Glomerular endothelial cell (primary cell): ENCODE results near the gene CACFD1. TPM values are rescaled to one million over a fixed set of nuclear protein-coding genes. Genes with fewer than 3 reads are reported as not detected.

Experiments used
- DNase-seq: peaks from one replicate; pipeline ENCODE4 v3.0.0-alpha.2; 2011; ENCODE audit warnings: low read depth, low spot score; ENCODE audit errors: extremely low read depth
- total RNA-seq: library from RNA; depleted of rRNA; stranded (reverse); fragments of >200 nt; gene quantifications from 2 replicates; pipeline ENCODE4 v1.2.3, GENCODE V29; 2015

The CACFD1 gene
- 8.3 and 12.3 TPM in 2 replicates for total RNA-seq

DNA sequence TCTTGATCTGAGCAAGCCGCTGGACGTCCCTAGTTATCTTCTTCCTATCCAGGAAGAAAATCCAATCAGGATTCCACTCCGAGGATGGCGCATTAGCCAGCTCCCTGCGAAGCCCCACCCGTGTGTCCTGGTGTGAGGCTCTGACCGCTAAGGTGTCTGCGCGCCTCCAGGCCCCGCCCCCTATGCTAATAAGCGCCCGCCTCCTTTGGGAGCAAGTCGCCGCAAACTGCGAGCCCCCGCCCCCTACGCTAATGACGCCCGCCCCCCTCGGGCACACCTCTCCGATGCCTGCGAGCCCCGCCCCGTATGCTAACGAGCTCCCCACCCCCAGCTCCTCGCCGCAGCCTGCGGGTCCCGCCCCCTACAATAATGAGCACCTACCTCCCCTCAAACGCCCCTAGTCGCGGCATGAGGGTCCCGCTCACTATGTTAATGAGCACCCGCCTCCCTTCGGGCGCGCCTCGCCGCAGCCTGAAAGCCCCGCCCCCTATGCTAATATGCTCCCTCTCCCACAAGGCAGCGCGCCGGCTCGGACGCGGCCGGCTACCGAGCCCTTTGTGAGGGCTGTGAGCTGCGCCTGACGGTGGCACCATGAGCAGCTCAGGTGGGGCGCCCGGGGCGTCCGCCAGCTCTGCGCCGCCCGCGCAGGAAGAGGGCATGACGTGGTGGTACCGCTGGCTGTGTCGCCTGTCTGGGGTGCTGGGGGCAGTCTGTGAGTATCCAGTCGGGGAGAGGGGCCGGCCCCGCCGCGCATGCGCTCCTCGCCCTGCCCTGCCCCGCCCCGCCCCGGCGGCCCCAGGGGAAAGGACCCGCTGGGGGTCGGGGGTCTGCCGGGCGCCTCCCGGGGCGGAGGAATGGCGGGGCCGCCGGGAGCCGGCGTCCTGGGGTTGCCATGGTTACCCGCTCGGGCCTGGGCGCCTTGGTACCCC lies at the start of gene CACFD1:
Gene CACFD1 (plus strand): TSS at position 503 of the 929 bp plus-strand sequence. CDS start 89 bp downstream, at position 592.
- DNase-seq, result no peak

DNA sequence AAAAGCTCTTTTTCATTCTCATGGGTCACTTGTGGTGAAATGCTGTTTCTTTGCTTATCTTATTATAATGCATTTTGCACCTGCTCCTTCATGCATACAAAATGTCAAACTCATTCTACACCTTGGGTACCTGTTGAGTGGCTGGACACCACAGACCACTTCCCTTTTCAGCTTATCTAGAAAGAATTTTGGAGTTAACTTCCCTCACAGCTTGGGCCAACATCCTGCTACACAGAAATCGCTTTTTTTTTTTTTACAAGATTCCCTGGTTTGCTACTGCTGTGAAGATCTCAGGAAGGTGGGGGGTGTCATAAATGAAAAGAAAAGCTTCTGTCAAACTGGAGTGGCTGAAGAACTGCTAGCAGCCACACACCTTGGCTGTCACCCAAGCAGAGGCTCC lies 44.6 kb upstream of the CACFD1 start:
- no peak for DNase-seq

DNA sequence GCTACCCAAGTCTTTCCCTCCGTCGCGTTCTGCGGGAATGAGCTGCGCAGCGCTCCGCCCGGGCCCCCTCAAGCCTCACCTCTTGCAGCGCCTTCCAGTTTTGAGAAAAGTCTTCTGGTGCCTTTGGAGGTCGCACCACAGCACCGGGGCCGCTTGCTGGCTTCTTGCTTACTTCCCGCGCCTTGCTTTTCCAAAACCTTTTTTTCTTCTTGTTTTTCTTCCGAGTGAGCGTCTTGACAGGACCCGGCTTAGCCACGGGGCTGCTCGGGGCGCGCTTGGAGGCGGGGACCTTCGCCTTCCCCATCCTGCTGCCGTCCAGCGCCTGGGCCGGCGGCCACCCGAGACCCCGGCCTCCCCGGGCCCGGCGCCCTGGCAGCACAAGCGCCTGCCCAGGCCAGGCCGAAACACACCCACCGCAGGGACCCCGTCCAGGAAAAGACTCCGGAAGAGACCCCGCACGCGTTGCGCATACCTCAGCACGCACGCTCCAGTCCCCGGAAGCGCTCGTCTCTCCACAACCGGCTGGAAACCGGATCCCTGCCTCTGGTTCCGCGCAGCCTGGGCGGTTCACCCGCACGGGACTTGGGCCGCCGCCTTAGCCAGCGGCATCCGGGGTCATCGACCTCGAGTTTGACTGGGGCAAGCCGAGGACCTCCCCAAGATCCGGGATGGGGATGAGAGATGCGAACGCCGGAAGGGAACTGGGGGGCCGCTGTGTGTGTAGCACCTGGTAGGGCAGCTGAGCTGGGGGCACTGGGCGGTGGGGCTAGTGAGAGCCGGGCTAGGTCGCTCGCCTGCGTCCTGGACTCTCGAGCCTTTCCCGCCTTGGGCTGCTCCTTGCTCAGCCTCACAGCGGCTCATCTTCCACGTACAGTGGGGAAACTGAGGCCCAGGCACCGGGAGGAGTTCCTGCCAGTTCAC lies 42.0 kb upstream of the CACFD1 start, which contains the start of gene REXO4:
Gene REXO4 (minus strand): TSS at position 470 of the 921 bp plus-strand sequence. CDS start 166 bp downstream, at position 304.
- peak; percentile 51 for DNase-seq

DNA sequence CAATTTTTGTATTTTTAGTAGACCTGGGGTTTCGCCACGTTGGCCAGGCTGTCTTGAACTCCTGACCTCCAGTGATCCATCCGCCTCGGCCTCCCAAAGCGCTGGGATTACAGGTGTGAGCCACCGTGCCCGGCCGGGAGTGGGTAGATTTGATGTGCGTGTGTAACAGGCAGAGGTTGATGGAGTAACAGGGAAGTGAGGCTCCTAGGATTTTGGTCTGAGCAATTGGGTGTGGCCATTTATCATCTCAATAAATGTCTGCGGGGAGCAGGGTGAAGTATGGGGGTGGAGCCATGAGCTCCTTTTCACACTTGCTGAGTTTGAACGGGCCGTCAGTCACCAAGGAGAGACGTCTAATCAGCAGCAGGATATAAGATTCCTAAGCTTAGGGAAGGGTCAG lies 40.8 kb upstream of the CACFD1 start:
- no peak for DNase-seq

DNA sequence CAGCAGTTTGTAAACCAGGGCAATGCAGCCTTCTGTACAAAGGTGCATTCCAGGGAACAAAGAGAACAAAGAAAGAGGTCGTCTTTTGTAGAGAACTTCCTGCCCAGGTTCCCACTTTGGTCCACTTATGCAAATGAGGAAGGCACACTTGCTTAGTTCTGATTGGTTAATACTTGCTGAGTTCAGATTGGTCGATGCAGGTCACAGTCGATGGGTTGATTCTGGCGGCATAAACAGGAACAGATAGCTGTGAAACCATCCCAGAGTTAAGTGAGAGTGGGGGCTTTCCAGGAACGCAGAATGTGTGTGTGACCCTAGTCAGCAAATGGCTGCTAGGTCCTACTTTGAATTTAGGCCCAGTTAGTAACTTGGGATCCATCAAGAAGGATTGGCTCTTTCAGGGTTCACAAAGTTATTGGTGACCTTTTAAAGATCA lies 39.4 kb upstream of the CACFD1 start:
- DNase-seq, result no peak

DNA sequence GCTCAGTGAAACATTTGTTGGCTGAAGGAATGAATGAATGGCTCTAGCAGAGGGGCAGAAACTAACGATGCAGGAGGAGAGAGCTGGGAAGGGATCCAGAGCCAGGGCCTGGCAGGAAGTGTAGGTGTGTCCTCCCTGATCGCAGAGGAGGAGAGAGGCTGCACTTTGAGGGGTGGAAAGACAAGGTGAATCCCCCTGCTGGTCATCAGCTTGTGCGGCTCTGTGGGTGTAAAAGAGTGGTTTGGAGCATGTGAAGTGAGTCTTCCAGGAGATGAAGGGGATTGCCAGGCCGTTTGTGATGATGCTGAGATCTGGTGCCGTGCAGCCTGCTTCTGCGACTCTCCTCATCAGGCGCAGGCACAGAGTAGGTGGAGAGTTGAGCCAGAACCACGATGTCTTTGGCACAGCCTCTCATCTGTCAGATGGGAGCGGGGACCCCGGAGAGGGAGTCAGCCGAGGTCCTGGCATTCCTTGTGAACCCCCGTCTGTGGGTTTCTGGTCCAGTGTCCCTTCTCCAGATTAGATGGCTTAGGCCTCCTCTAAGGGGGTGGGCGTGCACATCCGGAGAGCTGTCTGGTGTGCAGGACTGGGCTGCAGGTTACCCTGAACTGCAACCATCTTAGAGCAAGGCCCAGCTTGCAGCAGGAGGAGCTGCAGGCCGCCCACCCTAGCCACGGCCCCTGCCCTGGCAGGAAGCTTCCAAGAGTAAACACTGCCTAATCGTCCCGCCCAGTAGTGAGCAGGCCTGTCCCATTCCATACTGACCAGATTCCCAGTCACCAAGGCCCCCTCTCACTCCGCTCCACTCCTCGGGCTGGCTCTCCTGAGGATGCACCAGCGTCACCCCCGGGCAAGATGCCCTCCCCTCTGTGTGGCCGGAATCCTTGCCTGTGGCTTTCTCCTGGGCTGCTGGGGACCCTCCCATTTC lies 37.9 kb upstream of the CACFD1 start, which contains the start of gene ADAMTS13:
Gene ADAMTS13 (plus strand): TSS at position 753 of the 928 bp plus-strand sequence. CDS start 77 bp downstream, at position 830.
- no peak for DNase-seq

DNA sequence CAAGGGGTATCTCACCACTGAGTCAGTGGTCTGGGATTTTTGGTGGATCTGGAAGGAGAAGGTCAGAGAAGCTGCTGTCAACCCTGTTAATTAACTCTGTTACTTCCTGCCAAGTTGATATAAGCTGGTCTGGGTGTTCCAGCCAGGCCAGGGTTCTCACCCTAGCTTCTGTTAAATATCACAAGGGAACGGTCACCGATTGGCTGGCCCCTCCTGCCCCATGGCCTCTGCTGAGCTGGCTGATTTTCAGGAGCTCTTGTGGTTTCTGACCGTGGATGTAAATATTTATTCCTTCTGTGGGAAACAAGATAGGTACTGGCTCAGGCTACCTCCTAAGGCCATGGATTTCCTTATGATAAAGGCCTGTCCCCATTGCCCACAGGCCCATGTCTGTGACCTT lies 36.6 kb upstream of the CACFD1 start:
- DNase-seq, result no peak

DNA sequence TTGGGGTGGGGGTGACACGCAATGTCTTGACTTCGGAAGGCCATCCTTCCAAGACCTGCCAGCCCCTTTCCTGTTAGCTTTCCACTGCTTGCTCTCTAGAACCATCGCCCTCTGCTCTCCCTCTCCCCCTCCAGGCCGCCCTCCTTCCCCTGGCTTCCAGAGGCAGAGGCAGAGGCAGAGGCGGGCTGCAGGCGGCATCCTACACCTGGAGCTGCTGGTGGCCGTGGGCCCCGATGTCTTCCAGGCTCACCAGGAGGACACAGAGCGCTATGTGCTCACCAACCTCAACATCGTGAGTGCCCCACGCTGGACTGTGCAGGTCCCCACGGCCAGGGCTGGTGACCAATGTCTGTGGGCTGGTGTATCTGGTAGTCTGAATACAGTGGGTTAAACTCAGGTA lies 35.6 kb upstream of the CACFD1 start:
- no peak for DNase-seq

DNA sequence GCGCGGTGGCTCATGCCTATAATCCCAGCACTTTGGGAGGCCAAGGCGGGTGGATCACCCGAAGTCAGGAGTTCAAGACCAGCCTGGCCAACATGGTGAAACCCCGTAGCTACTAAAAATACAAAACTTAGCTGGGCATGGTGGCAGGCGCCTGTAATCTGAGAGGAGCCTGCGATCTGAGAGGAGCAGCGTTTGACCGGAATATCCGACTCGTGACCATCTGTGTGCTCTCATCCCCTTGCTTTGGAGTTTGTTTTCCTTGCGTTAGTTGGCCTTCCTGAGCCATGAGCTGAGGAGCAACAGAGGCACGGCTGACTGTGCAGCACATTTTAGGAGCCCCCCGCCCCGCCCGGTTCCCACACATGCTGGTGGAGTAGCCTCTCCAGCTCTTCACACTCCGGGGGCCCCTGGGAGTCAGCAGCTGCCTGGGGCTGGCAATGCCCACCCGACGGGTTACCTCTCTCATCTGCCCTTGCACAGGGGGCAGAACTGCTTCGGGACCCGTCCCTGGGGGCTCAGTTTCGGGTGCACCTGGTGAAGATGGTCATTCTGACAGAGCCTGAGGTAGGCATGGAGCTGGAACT lies 34.6 kb upstream of the CACFD1 start:
- DNase-seq, result no peak

DNA sequence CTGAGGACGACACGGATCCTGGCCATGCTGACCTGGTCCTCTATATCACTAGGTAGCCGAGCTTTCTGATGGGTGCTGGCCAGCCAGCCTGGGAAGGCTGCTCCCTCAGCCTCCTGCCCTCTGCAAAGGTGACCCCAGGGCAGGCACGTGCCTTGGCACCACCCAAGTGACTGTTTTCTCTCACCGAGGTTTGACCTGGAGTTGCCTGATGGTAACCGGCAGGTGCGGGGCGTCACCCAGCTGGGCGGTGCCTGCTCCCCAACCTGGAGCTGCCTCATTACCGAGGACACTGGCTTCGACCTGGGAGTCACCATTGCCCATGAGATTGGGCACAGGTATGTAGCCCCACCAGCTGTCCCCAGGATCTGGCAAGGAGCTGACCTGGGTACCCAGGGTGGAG lies 33.8 kb upstream of the CACFD1 start:
- DNase-seq, result no peak

DNA sequence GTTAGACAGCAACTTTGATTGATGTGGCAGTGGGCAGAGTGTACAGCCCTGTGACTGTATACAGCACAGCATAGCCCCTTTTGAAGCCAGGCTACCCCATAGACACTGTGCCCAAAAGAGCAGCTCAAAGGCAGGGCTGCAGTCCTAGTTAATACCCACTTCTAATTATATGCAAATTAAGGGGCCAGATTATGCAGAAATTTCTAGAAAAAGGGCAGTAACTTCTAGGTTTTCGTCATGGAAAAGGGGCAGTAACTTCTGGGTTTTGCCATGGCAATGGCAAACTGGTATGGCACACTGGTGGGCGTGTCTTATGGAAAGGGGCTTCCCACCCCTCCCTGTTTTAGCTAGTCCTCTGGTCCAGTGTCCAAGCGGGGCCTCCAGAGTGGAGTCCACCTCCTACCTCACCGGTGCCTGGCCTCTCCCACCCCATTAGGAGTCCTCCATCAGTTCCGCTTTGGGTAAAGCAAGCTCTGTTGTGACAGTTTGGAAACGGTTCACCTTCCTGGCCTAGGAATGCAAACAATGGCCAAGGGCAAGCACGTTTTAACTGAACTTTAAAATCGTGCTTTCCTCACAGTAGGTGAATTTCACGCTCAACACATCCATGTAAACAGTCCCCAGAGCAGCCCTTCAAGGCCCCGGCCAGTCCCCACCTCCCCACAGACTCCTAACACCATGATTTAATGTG lies 32.0 kb upstream of the CACFD1 start:
- no peak for DNase-seq

DNA sequence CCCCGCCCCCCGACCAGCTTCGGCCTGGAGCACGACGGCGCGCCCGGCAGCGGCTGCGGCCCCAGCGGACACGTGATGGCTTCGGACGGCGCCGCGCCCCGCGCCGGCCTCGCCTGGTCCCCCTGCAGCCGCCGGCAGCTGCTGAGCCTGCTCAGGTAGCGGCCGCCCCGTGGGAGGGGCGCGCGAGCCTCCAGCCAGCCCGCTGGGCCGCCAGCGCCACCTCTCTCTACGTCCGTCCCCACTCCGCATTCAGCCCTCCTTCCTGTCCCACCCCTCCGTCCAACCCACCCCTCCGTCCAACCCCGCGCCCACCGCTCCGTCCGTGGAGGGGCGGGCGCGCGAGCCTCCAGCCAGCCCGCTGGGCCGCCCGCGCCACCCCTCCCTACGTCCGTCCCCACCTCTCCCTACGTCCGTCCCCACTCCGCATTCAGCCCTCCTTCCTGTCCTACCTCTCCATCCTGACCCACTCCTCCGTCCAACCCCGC lies 31.1 kb upstream of the CACFD1 start:
- no peak for DNase-seq

DNA sequence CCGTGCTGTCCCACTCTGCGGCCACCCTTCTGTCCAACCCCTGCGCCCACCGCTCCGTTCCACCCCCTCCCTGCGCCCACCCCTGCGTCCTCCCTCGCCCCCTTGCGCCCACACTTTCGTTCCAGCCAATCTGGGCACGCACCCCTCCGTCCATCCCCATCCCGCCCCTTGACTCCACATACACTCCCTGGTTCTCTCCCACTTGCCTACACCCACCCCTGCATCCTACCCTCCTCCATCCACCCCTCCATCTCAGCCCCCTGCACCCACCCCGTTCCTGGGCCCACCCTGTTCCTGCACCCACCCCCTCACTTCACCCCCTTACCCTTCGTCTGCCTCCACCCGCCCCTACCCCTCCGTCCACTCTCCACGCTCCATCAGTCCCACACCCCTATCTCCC lies 30.6 kb upstream of the CACFD1 start:
- DNase-seq, result no peak

DNA sequence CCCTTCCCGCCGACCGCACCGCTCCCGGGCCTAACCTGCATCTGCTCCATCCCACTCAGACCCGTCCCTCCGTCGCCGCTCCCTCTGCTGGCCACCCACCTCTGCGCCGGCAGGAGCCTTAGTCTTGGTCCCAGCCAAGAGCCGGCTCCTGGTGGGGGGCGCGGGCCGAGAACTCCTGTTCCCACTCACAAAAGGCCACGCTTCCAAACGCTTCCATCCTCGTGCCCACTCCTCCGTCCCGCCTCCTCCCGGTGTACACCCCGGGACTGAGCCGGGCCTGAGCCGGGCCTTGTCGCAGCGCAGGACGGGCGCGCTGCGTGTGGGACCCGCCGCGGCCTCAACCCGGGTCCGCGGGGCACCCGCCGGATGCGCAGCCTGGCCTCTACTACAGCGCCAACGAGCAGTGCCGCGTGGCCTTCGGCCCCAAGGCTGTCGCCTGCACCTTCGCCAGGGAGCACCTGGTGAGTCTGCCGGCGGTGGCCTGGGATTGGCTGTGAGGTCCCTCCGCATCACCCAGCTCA lies 30.1 kb upstream of the CACFD1 start:
- DNase-seq, result no peak

DNA sequence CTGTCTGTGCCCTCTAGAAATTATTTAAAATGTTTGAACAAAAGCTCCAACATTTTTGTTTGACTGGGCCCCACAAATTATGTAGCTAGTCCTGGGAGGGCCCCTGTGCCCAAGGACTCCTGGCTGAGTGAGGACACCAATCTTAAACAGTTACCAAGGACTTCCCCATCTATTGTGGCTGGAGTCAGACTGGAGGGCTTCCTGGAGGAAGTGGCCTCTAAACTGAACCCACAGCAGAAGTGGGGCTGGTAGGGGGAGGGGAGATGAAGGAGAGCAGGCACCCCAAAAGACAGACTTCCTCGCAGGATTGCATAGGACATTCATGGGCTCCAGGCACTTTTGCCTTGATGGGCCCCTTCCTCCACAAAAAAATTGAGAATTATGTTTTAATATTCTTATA lies 29.5 kb upstream of the CACFD1 start:
- DNase-seq, result no peak

DNA sequence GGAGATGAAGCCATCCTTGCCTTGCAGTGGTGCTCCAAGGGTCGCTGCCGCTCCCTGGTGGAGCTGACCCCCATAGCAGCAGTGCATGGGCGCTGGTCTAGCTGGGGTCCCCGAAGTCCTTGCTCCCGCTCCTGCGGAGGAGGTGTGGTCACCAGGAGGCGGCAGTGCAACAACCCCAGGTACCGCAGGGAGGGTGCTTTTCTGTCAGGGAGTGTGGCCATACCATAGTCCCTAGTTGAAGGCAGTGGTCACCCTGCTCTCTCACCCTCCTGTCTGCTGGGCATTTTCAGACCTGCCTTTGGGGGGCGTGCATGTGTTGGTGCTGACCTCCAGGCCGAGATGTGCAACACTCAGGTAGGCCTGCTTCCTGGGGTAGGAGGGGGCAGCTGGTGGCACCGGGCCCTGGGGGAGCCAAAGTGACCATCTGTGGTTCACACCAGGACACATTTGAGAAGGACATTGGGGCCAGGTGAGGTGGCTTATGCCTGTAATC lies 26.4 kb upstream of the CACFD1 start:
- no peak for DNase-seq

DNA sequence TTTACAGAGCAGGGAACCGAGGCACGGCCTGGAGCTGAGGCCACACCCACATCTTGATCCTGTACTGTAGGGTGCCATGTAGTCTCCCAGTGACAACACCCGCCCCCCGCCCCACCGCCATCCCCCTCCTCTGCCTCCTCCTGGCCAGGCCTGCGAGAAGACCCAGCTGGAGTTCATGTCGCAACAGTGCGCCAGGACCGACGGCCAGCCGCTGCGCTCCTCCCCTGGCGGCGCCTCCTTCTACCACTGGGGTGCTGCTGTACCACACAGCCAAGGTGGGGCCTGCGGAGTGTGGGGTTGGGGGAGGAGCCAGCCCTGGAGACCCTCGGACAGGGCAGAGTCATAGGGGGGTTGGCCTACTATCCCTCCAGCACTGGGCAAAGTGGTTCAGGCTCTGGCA lies 23.1 kb upstream of the CACFD1 start:
- no peak for DNase-seq

DNA sequence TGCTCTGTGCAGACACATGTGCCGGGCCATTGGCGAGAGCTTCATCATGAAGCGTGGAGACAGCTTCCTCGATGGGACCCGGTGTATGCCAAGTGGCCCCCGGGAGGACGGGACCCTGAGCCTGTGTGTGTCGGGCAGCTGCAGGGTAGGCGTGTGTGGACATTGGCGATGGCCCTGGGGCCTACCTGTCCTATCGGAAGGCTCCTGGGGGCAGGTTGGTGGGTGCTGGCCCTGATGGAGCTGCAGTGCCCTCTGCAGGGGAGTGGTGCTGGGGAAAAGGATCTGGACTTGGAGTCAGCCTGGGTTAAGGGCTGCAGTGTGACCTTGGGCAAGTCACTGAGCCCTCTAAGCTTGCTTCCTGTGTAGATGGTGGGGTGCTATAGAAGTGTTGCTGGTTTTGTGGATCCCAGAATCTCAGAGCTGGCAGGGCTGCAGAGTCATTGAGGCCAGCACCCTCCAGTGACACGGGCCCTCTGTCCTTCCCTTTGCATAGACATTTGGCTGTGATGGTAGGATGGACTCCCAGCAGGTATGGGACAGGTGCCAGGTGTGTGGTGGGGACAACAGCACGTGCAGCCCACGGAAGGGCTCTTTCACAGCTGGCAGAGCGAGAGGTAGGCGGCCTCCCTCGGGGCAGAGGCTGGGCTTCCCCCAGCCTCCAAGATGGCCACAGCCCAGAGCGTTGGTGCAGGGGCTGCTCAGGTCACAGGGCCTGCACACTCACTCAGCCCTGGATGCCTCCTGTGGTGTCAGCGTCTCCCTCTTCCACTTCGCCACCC lies 21.8 kb upstream of the CACFD1 start:
- DNase-seq, result no peak
